ENCODE measurements around the gene ZNF248.
A peak's percentile ranks its signal among the peaks of the same experiment; 100 is the strongest.

The ZNF248 gene

DNA sequence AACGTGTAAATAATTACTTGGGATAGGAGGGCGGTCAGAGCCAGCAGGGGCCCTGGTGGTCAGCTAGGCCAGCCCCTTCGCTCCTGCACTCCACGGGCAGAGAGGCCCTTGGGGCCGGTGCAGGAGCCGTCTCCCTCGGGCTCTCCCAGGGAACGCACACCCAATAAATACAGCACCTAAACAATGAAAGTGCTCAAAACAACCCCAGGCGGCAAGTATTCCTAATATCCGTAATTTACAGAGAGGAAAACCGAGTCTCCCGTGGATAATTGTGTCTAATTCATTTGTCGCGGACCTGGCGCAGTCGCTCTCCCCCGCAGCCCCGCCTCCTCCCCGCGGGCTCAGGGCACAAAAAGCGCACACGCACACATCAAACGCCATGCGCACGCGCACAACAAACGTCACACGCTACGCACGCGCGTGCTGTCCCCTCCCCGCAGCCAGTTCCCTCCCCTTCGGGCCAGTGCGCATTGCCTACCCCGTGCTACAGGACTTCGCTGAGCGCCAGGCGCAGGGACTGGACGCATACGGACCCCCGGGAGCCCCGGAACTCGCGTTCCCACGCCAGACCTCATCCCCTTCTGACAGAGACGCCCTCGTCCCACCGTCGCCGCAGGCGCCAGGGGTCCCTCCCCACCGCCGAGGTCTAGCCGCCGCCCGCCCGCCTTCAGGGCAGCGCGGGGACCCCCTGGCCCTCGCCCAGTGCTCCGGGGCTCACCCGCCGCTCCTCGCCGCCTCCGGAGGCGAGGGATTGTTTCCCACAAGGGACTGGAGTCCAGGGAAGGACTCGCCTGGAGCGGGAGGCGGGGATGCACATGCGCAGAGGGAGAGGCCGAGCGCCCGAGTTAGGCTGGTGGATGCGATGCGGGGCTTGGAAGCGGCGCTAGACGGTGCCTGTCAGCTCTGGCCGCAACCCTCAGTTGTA, at the start of gene ZNF248:
Gene ZNF248, minus strand, starts transcription at position 324 of the 925 bp plus-strand sequence. CDS start 1,300 bp downstream, outside the sequence.
- DNase-seq: peak; percentile 93
- Histone ChIP-seq H3K4me3 (ENCODE audit: low read depth, low read length) (peak within 1 kb of the TSS; percentile 79), H3K27ac (peak within 1 kb of the TSS; percentile 98), H3K36me3 (replicated peaks) (no peaks in the 10 kb centered on the region), H3K27me3 (replicated peaks) (no peaks in the 10 kb centered on the region)
- TF ChIP-seq, protein P1, sequence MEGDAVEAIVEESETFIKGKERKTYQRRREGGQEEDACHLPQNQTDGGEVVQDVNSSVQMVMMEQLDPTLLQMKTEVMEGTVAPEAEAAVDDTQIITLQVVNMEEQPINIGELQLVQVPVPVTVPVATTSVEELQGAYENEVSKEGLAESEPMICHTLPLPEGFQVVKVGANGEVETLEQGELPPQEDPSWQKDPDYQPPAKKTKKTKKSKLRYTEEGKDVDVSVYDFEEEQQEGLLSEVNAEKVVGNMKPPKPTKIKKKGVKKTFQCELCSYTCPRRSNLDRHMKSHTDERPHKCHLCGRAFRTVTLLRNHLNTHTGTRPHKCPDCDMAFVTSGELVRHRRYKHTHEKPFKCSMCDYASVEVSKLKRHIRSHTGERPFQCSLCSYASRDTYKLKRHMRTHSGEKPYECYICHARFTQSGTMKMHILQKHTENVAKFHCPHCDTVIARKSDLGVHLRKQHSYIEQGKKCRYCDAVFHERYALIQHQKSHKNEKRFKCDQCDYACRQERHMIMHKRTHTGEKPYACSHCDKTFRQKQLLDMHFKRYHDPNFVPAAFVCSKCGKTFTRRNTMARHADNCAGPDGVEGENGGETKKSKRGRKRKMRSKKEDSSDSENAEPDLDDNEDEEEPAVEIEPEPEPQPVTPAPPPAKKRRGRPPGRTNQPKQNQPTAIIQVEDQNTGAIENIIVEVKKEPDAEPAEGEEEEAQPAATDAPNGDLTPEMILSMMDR (IDR thresholded peaks at IDR 0.05; ENCODE audit: low read depth, low read length, missing control alignments): no peak
- in situ Hi-C loops (cut with HindIII; ENCODE audit: low pct_ligation_motif_present, low sequenced_read_pairs): no loop called here

GRCh38 chr10:37906382-37906781, 49.0 kb upstream of the ZNF248 start:
- H3K27me3 ChIP-seq (replicated peaks): no peaks in the 10 kb centered on the region
- no peak overlapping the region for H3K4me3 ChIP-seq (ENCODE audit: low read depth, low read length)
- in situ Hi-C loops (cut with HindIII; ENCODE audit: low pct_ligation_motif_present, low sequenced_read_pairs): no loop called here
- TF ChIP-seq, protein P1 (IDR thresholded peaks at IDR 0.05; ENCODE audit: low read depth, low read length, missing control alignments): no peak
- no peak overlapping the region for H3K27ac ChIP-seq
- H3K36me3 ChIP-seq (replicated peaks): no peaks in the 10 kb centered on the region
- no peak for DNase-seq

- DNase-seq: no peak
- in situ Hi-C loops (cut with HindIII; ENCODE audit: low pct_ligation_motif_present, low sequenced_read_pairs): no loop called here
- Histone ChIP-seq H3K36me3 (replicated peaks) (no peaks in the 10 kb centered on the region), H3K27me3 (replicated peaks) (no peaks in the 10 kb centered on the region), H3K27ac (no peak overlapping the region), H3K4me3 (ENCODE audit: low read depth, low read length) (no peak overlapping the region)
- TF ChIP-seq, protein P1 (IDR thresholded peaks at IDR 0.05; ENCODE audit: low read depth, low read length, missing control alignments): no peak
These were observed 39.0 kb upstream of the ZNF248 start for GRCh38 chr10:37896436-37896835.

GRCh38 chr10:37895674-37896073, 38.3 kb upstream of the ZNF248 start:
- Histone ChIP-seq H3K27ac (no peak overlapping the region), H3K4me3 (ENCODE audit: low read depth, low read length) (no peak overlapping the region), H3K36me3 (replicated peaks) (no peaks in the 10 kb centered on the region), H3K27me3 (replicated peaks) (no peaks in the 10 kb centered on the region)
- TF ChIP-seq, protein P1 (IDR thresholded peaks at IDR 0.05; ENCODE audit: low read depth, low read length, missing control alignments): no peak
- in situ Hi-C loops (cut with HindIII; ENCODE audit: low pct_ligation_motif_present, low sequenced_read_pairs): no loop called here
- DNase-seq: no peak

DNA sequence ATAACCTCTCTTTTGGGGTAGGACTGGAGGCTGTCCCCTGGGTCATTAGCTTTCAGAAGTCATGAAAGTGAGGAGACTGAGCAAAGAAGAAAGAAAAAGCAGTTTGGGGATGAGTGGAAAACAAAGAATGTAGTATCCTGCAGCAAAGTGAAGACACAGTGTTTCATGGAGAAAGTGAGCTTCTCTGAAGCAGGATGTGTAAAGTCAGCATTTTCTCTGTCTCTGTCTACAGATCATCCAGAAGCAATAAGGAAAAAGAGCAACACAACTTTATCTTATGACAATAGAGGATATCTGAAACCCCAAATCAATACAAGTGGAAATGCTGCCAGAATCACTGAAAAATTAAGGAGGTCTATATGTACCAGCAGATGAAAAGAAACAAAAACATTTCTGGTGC, 28.4 kb upstream of the ZNF248 start:
- in situ Hi-C loops (cut with HindIII; ENCODE audit: low pct_ligation_motif_present, low sequenced_read_pairs): no loop called here
- TF ChIP-seq, protein P1 (IDR thresholded peaks at IDR 0.05; ENCODE audit: low read depth, low read length, missing control alignments): no peak

More for the DNA sequence above, 28.4 kb upstream of the ZNF248 start:
- H3K36me3 ChIP-seq (replicated peaks): no peaks in the 10 kb centered on the region
- H3K27me3 ChIP-seq (replicated peaks): no peaks in the 10 kb centered on the region
- DNase-seq: no peak
- no peak overlapping the region for H3K27ac ChIP-seq
- H3K4me3 ChIP-seq (ENCODE audit: low read depth, low read length): no peak overlapping the region
